ENCODE results near the gene TUBAL3. TPM values are rescaled to one million over a fixed set of nuclear protein-coding genes. Genes with fewer than 3 reads are reported as not detected.

Gene TUBAL3
- total RNA-seq, 1 donor = not detected

GRCh38 chr10:5435328-5435727 is 30.7 kb upstream of the TUBAL3 start:
- Histone ChIP-seq H3K4me3 (ENCODE audit: insufficient read depth, low read length) (no peak overlapping the region), H3K4me2 (ENCODE audit: insufficient read depth, low read length) (no peak overlapping the region), H4K20me1 (ENCODE audit: insufficient read depth, low read length) (no peaks in the 10 kb centered on the region), H2AFZ (ENCODE audit: low read length) (no peak overlapping the region), H3K27ac (ENCODE audit: low read depth, low read length) (peak overlapping the region; percentile 89), H3K79me2 (ENCODE audit: insufficient read depth, low read length) (peaks cover 4% of the 10 kb centered on the region), H3K9me3 (ENCODE audit: low read depth, low read length) (no peaks in the 10 kb centered on the region), H3K4me1 (ENCODE audit: insufficient read depth, low read length) (peaks cover 11% of the 10 kb centered on the region), H3K27me3 (ENCODE audit: insufficient read depth, low read length) (no peaks in the 10 kb centered on the region), H3K36me3 (ENCODE audit: insufficient read depth, low read length) (peaks cover 4% of the 10 kb centered on the region)
- TF ChIP-seq CTCF (IDR thresholded peaks at IDR 0.05; ENCODE audit: extremely low read depth, low read depth, low read length) = no peak
- DNase-seq (ENCODE audit: insufficient read length, low spot score, missing footprints) = no peak

- peak; percentile 42 for DNase-seq (ENCODE audit: insufficient read length, low spot score, missing footprints)
- peak overlapping the region; percentile 89 for H3K27ac ChIP-seq (ENCODE audit: low read depth, low read length)
- H3K4me1 ChIP-seq (ENCODE audit: insufficient read depth, low read length) = peaks cover 13% of the 10 kb centered on the region
- H3K4me3 ChIP-seq (ENCODE audit: insufficient read depth, low read length) = peak overlapping the region; percentile 9
- H3K36me3 ChIP-seq (ENCODE audit: insufficient read depth, low read length) = peaks cover 4% of the 10 kb centered on the region
- H3K9me3 ChIP-seq (ENCODE audit: low read depth, low read length) = no peaks in the 10 kb centered on the region
- peak; percentile 76 for TF ChIP-seq CTCF (IDR thresholded peaks at IDR 0.05; ENCODE audit: extremely low read depth, low read depth, low read length)
- peaks cover 4% of the 10 kb centered on the region for H3K79me2 ChIP-seq (ENCODE audit: insufficient read depth, low read length)
- H2AFZ ChIP-seq (ENCODE audit: low read length) = peak overlapping the region; percentile 68
- no peaks in the 10 kb centered on the region for H4K20me1 ChIP-seq (ENCODE audit: insufficient read depth, low read length)
- H3K27me3 ChIP-seq (ENCODE audit: insufficient read depth, low read length) = no peaks in the 10 kb centered on the region
- peak overlapping the region; percentile 63 for H3K4me2 ChIP-seq (ENCODE audit: insufficient read depth, low read length)
Measured at GRCh38 chr10:5434017-5434753, 29.6 kb upstream of the TUBAL3 start.

- TF ChIP-seq CTCF (IDR thresholded peaks at IDR 0.05; ENCODE audit: extremely low read depth, low read depth, low read length) = no peak
- H3K79me2 ChIP-seq (ENCODE audit: insufficient read depth, low read length) = peaks cover 4% of the 10 kb centered on the region
- H3K4me3 ChIP-seq (ENCODE audit: insufficient read depth, low read length) = no peak overlapping the region
- H2AFZ ChIP-seq (ENCODE audit: low read length) = peak overlapping the region; percentile 50
- H3K36me3 ChIP-seq (ENCODE audit: insufficient read depth, low read length) = peaks cover 4% of the 10 kb centered on the region
- H3K4me1 ChIP-seq (ENCODE audit: insufficient read depth, low read length) = peaks cover 19% of the 10 kb centered on the region
- no peaks in the 10 kb centered on the region for H4K20me1 ChIP-seq (ENCODE audit: insufficient read depth, low read length)
- H3K27ac ChIP-seq (ENCODE audit: low read depth, low read length) = peak overlapping the region; percentile 89
- DNase-seq (ENCODE audit: insufficient read length, low spot score, missing footprints) = no peak
- H3K9me3 ChIP-seq (ENCODE audit: low read depth, low read length) = no peaks in the 10 kb centered on the region
- no peaks in the 10 kb centered on the region for H3K27me3 ChIP-seq (ENCODE audit: insufficient read depth, low read length)
- H3K4me2 ChIP-seq (ENCODE audit: insufficient read depth, low read length) = no peak overlapping the region
Measured at GRCh38 chr10:5433182-5433581, 28.6 kb upstream of the TUBAL3 start.

GRCh38 chr10:5428133-5428532 is 23.5 kb upstream of the TUBAL3 start:
- Histone ChIP-seq H3K36me3 (ENCODE audit: insufficient read depth, low read length) (peaks cover 4% of the 10 kb centered on the region), H2AFZ (ENCODE audit: low read length) (peak overlapping the region; percentile 75), H4K20me1 (ENCODE audit: insufficient read depth, low read length) (no peaks in the 10 kb centered on the region), H3K27ac (ENCODE audit: low read depth, low read length) (peak overlapping the region; percentile 56), H3K4me2 (ENCODE audit: insufficient read depth, low read length) (peak overlapping the region; percentile 44), H3K4me1 (ENCODE audit: insufficient read depth, low read length) (peaks cover 22% of the 10 kb centered on the region), H3K9me3 (ENCODE audit: low read depth, low read length) (no peaks in the 10 kb centered on the region), H3K79me2 (ENCODE audit: insufficient read depth, low read length) (peaks cover 13% of the 10 kb centered on the region), H3K27me3 (ENCODE audit: insufficient read depth, low read length) (no peaks in the 10 kb centered on the region), H3K4me3 (ENCODE audit: insufficient read depth, low read length) (no peak overlapping the region)
- no peak for TF ChIP-seq CTCF (IDR thresholded peaks at IDR 0.05; ENCODE audit: extremely low read depth, low read depth, low read length)
- DNase-seq (ENCODE audit: insufficient read length, low spot score, missing footprints) = no peak
